GM23338 (cell line): ENCODE measurements around the gene R3HCC1L. TPM values are rescaled to one million over a fixed set of nuclear protein-coding genes. Genes with fewer than 3 reads are reported as not detected.

Experiments used
- ATAC-seq: fragments of 200-7000 bp; cut with Tn5 transposase; 3 replicates; pipeline ENCODE4 v1.9.1; 2020
- DNase-seq: peaks from one replicate; pipeline ENCODE4 v3.0.0-alpha.2; 2015; ENCODE audit warnings: low spot score
- H2AFZ ChIP-seq: fragments of 200-600 bp; sonication (generic); 2 replicates; pipeline ENCODE4 v1.8.0; 2016; ENCODE audit warnings: antibody characterized with exemption, mild to moderate bottlenecking, moderate library complexity
- H3F3A ChIP-seq: fragments of 200-600 bp; sonication (generic); replicated peaks from 2 replicates; pipeline ENCODE4 v1.8.0; 2017; ENCODE audit warnings: antibody characterized with exemption, mixed run types, low read depth
- H3K27ac ChIP-seq: fragments of 200-600 bp; sonication (generic); 2 replicates; pipeline ENCODE4 v1.6.1; 2016; ENCODE audit warnings: low read depth
- H3K27me3 ChIP-seq: fragments of 200-600 bp; sonication (generic); 2 replicates; pipeline ENCODE4 v1.8.0; 2016; ENCODE audit warnings: mild to moderate bottlenecking, mixed run types, moderate library complexity; ENCODE audit not compliant: insufficient read depth
- H3K36me3 ChIP-seq: fragments of 200-600 bp; sonication (generic); 2 replicates; pipeline ENCODE4 v1.8.0; 2016; ENCODE audit warnings: mild to moderate bottlenecking; ENCODE audit not compliant: insufficient read depth
- H3K4me1 ChIP-seq: fragments of 200-600 bp; sonication (generic); 2 replicates; pipeline ENCODE4 v1.8.0; 2016; ENCODE audit warnings: mild to moderate bottlenecking, moderate library complexity; ENCODE audit not compliant: insufficient read depth
- H3K4me2 ChIP-seq: fragments of 200-600 bp; sonication (generic); 2 replicates; pipeline ENCODE4 v1.7.1; 2017; ENCODE audit warnings: mixed run types
- H3K4me3 ChIP-seq: fragments of 200-600 bp; sonication (generic); 2 replicates; pipeline ENCODE4 v1.6.1; 2016; ENCODE audit warnings: mixed run types
- H3K79me2 ChIP-seq: fragments of 200-600 bp; sonication (generic); replicated peaks from 2 replicates; pipeline ENCODE4 v1.8.0; 2017; ENCODE audit warnings: mild to moderate bottlenecking; ENCODE audit not compliant: insufficient read depth
- H3K9me2 ChIP-seq: fragments of 200-600 bp; sonication (generic); 2 replicates; pipeline ENCODE4 v1.8.0; 2017; ENCODE audit not compliant: insufficient read depth
- H4K20me1 ChIP-seq: fragments of 200-600 bp; sonication (generic); replicated peaks from 2 replicates; pipeline ENCODE4 v1.8.0; 2017; ENCODE audit warnings: mild to moderate bottlenecking; ENCODE audit not compliant: insufficient read depth
- H3K27ac Mint-ChIP-seq: 2 replicates; pipeline ENCODE4 v1.8.0; 2020; ENCODE audit warnings: inconsistent platforms, mild to moderate bottlenecking, moderate library complexity, mixed read lengths
- H3K27me3 Mint-ChIP-seq: 3 replicates; pipeline ENCODE4 v1.8.0; 2022; ENCODE audit warnings: low read depth, mild to moderate bottlenecking, moderate library complexity, mixed read lengths, inconsistent platforms; ENCODE audit not compliant: insufficient read depth, poor library complexity
- H3K36me3 Mint-ChIP-seq: 3 replicates; pipeline ENCODE4 v1.8.0; 2021; ENCODE audit warnings: low read depth, mild to moderate bottlenecking, inconsistent platforms, moderate library complexity, mixed read lengths
- H3K4me1 Mint-ChIP-seq: 3 replicates; pipeline ENCODE4 v1.8.0; 2020; ENCODE audit warnings: mild to moderate bottlenecking, inconsistent platforms, mixed read lengths
- H3K4me3 Mint-ChIP-seq: 3 replicates; pipeline ENCODE4 v1.8.0; 2021; ENCODE audit warnings: moderate library complexity, mild to moderate bottlenecking, inconsistent platforms, mixed read lengths
- H3K9me3 Mint-ChIP-seq: 3 replicates; pipeline ENCODE4 v1.8.0; 2020; ENCODE audit warnings: moderate library complexity, mild to moderate bottlenecking, inconsistent platforms, mixed read lengths
- CREB1 ChIP-seq: fragments of 250-450 bp; sonication (Bioruptor Pico); IDR thresholded peaks from 2 replicates; pipeline ENCODE4 v1.5.0; 2020; ENCODE audit warnings: low read depth, mild to moderate bottlenecking, moderate library complexity
- EZH2 ChIP-seq: fragments of 200-600 bp; sonication (generic); IDR thresholded peaks from one replicate; pipeline ENCODE4 v1.8.0; 2017; ENCODE audit warnings: antibody characterized with exemption, mild to moderate bottlenecking, low read depth; ENCODE audit not compliant: unreplicated experiment
- EZH2phosphoT487 ChIP-seq: fragments of 200-600 bp; sonication (generic); IDR thresholded peaks from one replicate; pipeline ENCODE4 v1.8.1; 2018; ENCODE audit warnings: antibody characterized with exemption; ENCODE audit not compliant: unreplicated experiment
- JUNB ChIP-seq: IDR thresholded peaks from one replicate; pipeline ENCODE4 v1.6.1; 2016; ENCODE audit warnings: antibody characterized with exemption; ENCODE audit not compliant: unreplicated experiment
- POLR2AphosphoS5 ChIP-seq: IDR thresholded peaks from 2 replicates; pipeline ENCODE4 v1.6.1; 2016; ENCODE audit warnings: antibody characterized with exemption, low read depth
- STAT1 ChIP-seq: IDR thresholded peaks from one replicate; pipeline ENCODE4 v1.6.1; 2016; ENCODE audit warnings: antibody characterized with exemption; ENCODE audit not compliant: unreplicated experiment
- ZNF114 ChIP-seq: fragments of 250-450 bp; sonication (Bioruptor Pico); IDR thresholded peaks from 2 replicates; pipeline ENCODE4 v1.5.0; 2020; ENCODE audit warnings: mild to moderate bottlenecking, moderate library complexity
- ZNF331 ChIP-seq: fragments of 250-450 bp; sonication (Bioruptor Pico); IDR thresholded peaks from 2 replicates; pipeline ENCODE4 v1.5.0; 2020; ENCODE audit warnings: low read depth, mild to moderate bottlenecking, moderate library complexity
- polyA plus RNA-seq: library from polyadenylated mRNA; unstranded; fragments of >200 nt; fragmentation: Nextera tagmentation; extraction: Ambion mirVana; gene quantifications from 2 replicates; pipeline ENCODE4 v1.2.1, GENCODE V29; 2016
- total RNA-seq: library from RNA; depleted of rRNA; stranded (reverse); fragments of >200 nt; shearing (Covaris generic); gene quantifications from 2 replicates; pipeline ENCODE4 v1.2.3, GENCODE V29; 2014
- TF ChIP-seq, protein P1 (sequence below), 2 experiments: fragments of 200-600 bp in 1 of 2; sonication (generic) in 1 of 2; conservative IDR thresholded peaks; 2 replicates each; pipeline versions ENCODE4 v1.5.1 to v1.6.1; 2016 to 2017; ENCODE audit warnings: antibody characterized with exemption in 2 of 2, low read depth in 2 of 2, mild to moderate bottlenecking in 2 of 2, moderate library complexity in 1 of 2
- TF ChIP-seq, protein P2 (sequence below): fragments of 250-450 bp; sonication (Bioruptor Pico); IDR thresholded peaks from 2 replicates; pipeline ENCODE4 v1.5.0; 2020; ENCODE audit warnings: mild to moderate bottlenecking, moderate library complexity
- TF ChIP-seq, protein P3 (sequence below): IDR thresholded peaks from one replicate; pipeline ENCODE4 v1.6.1; 2018; ENCODE audit warnings: antibody characterized with exemption; ENCODE audit not compliant: unreplicated experiment

R3HCC1L gene
- total and polyA plus RNA-seq, 2 experiments from 2014 or later = 9.3 to 15.8 TPM

- Mint-ChIP-seq H3K27ac (no peak overlapping the region), H3K4me1 (peaks cover 8% of the 10 kb centered on the region; the same call in 2 of the 3 replicates), H3K36me3 (peaks cover 32% of the 10 kb centered on the region; the same call in 2 of the 3 replicates), H3K4me3 (no peak overlapping the region), H3K27me3 (no peaks in the 10 kb centered on the region), H3K9me3 (0 out of 3 replicates have a peak, but pooled peaks cover 5% of the 10 kb centered on the region)
- no peak overlapping the region for H3K27ac ChIP-seq
- no peak for TF ChIP-seq ZNF331 (CRISPR knock-in tag)
- TF ChIP-seq EZH2 = no peak
- TF ChIP-seq ZNF114 (CRISPR knock-in tag) = no peak
- no peak for TF ChIP-seq EZH2phosphoT487
- no peaks in the 10 kb centered on the region for H3K27me3 ChIP-seq
- H3K36me3 ChIP-seq = no peaks in the 10 kb centered on the region
- no peaks in the 10 kb centered on the region for H3F3A ChIP-seq
- no peaks in the 10 kb centered on the region for H3K9me2 ChIP-seq
- no peaks in the 10 kb centered on the region for H4K20me1 ChIP-seq
- DNase-seq (no peak), ATAC-seq (no peak)
- no peak overlapping the region for H3K4me2 ChIP-seq
- no peaks in the 10 kb centered on the region for H3K79me2 ChIP-seq
- H2AFZ ChIP-seq = no peak overlapping the region
- H3K4me3 ChIP-seq = no peak overlapping the region
- H3K4me1 ChIP-seq = no peaks in the 10 kb centered on the region
Observed at GRCh38 chr10:98193037-98193436, 58.6 kb downstream of the R3HCC1L start.

DNA sequence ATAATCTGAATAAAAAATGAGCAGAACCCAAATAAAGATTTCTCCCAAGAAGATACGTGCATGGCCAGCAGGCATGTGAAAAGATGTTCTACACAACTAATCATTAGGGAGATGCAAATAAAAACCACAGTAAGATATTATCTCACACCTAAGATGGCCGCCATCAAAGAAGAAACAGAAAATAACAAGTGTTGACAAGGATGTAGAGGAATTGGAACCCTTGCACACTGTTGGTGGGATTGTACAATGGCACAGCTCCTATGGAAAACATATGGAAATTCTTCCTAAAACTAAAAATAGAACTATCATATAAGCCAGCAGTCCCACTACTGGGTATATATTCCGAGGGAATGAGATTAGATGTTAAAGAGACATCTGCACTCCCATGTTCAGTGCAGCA, 60.2 kb downstream of the R3HCC1L start:
- Histone ChIP-seq H4K20me1 (no peaks in the 10 kb centered on the region; the same call in 1 of the 2 replicates), H3K27me3 (no peaks in the 10 kb centered on the region), H3K9me2 (no peaks in the 10 kb centered on the region), H2AFZ (no peak overlapping the region), H3K36me3 (no peaks in the 10 kb centered on the region), H3K4me1 (no peaks in the 10 kb centered on the region), H3F3A (no peaks in the 10 kb centered on the region), H3K79me2 (0 out of 2 replicates have a peak, but pooled peaks cover 2% of the 10 kb centered on the region), H3K4me2 (no peak overlapping the region), H3K4me3 (no peak overlapping the region), H3K27ac (no peak overlapping the region)
- no peak overlapping the region for H3K27ac Mint-ChIP-seq
- H3K4me1 Mint-ChIP-seq = peaks cover 8% of the 10 kb centered on the region; the same call in 2 of the 3 replicates
- 0 out of 3 replicates have a peak, but pooled peaks cover 5% of the 10 kb centered on the region for H3K9me3 Mint-ChIP-seq
- H3K36me3 Mint-ChIP-seq = peaks cover 32% of the 10 kb centered on the region; the same call in 2 of the 3 replicates
- no peak overlapping the region for H3K4me3 Mint-ChIP-seq
- no peaks in the 10 kb centered on the region for H3K27me3 Mint-ChIP-seq
- DNase-seq (no peak), ATAC-seq (no peak)
- no peak for TF ChIP-seq STAT1
- TF ChIP-seq, protein P1, sequence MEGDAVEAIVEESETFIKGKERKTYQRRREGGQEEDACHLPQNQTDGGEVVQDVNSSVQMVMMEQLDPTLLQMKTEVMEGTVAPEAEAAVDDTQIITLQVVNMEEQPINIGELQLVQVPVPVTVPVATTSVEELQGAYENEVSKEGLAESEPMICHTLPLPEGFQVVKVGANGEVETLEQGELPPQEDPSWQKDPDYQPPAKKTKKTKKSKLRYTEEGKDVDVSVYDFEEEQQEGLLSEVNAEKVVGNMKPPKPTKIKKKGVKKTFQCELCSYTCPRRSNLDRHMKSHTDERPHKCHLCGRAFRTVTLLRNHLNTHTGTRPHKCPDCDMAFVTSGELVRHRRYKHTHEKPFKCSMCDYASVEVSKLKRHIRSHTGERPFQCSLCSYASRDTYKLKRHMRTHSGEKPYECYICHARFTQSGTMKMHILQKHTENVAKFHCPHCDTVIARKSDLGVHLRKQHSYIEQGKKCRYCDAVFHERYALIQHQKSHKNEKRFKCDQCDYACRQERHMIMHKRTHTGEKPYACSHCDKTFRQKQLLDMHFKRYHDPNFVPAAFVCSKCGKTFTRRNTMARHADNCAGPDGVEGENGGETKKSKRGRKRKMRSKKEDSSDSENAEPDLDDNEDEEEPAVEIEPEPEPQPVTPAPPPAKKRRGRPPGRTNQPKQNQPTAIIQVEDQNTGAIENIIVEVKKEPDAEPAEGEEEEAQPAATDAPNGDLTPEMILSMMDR (conservative IDR thresholded peaks at IDR 0.05; ENCODE audit: low read depth in 2 of 2) = no peak
- no peak for TF ChIP-seq JUNB
- no peak for TF ChIP-seq ZNF331 (CRISPR knock-in tag)
- TF ChIP-seq, protein P2, sequence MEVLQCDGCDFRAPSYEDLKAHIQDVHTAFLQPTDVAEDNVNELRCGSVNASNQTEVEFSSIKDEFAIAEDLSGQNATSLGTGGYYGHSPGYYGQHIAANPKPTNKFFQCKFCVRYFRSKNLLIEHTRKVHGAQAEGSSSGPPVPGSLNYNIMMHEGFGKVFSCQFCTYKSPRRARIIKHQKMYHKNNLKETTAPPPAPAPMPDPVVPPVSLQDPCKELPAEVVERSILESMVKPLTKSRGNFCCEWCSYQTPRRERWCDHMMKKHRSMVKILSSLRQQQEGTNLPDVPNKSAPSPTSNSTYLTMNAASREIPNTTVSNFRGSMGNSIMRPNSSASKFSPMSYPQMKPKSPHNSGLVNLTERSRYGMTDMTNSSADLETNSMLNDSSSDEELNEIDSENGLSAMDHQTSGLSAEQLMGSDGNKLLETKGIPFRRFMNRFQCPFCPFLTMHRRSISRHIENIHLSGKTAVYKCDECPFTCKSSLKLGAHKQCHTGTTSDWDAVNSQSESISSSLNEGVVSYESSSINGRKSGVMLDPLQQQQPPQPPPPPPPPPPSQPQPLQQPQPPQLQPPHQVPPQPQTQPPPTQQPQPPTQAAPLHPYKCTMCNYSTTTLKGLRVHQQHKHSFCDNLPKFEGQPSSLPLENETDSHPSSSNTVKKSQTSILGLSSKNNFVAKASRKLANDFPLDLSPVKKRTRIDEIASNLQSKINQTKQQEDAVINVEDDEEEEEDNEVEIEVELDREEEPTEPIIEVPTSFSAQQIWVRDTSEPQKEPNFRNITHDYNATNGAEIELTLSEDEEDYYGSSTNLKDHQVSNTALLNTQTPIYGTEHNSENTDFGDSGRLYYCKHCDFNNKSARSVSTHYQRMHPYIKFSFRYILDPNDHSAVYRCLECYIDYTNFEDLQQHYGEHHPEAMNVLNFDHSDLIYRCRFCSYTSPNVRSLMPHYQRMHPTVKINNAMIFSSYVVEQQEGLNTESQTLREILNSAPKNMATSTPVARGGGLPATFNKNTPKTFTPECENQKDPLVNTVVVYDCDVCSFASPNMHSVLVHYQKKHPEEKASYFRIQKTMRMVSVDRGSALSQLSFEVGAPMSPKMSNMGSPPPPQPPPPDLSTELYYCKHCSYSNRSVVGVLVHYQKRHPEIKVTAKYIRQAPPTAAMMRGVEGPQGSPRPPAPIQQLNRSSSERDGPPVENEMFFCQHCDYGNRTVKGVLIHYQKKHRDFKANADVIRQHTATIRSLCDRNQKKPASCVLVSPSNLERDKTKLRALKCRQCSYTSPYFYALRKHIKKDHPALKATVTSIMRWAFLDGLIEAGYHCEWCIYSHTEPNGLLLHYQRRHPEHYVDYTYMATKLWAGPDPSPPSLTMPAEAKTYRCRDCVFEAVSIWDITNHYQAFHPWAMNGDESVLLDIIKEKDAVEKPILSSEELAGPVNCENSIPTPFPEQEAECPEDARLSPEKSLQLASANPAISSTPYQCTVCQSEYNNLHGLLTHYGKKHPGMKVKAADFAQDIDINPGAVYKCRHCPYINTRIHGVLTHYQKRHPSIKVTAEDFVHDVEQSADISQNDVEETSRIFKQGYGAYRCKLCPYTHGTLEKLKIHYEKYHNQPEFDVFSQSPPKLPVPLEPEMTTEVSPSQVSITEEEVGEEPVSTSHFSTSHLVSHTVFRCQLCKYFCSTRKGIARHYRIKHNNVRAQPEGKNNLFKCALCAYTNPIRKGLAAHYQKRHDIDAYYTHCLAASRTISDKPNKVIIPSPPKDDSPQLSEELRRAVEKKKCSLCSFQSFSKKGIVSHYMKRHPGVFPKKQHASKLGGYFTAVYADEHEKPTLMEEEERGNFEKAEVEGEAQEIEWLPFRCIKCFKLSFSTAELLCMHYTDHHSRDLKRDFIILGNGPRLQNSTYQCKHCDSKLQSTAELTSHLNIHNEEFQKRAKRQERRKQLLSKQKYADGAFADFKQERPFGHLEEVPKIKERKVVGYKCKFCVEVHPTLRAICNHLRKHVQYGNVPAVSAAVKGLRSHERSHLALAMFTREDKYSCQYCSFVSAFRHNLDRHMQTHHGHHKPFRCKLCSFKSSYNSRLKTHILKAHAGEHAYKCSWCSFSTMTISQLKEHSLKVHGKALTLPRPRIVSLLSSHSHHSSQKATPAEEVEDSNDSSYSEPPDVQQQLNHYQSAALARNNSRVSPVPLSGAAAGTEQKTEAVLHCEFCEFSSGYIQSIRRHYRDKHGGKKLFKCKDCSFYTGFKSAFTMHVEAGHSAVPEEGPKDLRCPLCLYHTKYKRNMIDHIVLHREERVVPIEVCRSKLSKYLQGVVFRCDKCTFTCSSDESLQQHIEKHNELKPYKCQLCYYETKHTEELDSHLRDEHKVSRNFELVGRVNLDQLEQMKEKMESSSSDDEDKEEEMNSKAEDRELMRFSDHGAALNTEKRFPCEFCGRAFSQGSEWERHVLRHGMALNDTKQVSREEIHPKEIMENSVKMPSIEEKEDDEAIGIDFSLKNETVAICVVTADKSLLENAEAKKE (CRISPR knock-in tag) = no peak
- TF ChIP-seq EZH2 = no peak
- no peak for TF ChIP-seq CREB1 (CRISPR knock-in tag)
- TF ChIP-seq, protein P3, sequence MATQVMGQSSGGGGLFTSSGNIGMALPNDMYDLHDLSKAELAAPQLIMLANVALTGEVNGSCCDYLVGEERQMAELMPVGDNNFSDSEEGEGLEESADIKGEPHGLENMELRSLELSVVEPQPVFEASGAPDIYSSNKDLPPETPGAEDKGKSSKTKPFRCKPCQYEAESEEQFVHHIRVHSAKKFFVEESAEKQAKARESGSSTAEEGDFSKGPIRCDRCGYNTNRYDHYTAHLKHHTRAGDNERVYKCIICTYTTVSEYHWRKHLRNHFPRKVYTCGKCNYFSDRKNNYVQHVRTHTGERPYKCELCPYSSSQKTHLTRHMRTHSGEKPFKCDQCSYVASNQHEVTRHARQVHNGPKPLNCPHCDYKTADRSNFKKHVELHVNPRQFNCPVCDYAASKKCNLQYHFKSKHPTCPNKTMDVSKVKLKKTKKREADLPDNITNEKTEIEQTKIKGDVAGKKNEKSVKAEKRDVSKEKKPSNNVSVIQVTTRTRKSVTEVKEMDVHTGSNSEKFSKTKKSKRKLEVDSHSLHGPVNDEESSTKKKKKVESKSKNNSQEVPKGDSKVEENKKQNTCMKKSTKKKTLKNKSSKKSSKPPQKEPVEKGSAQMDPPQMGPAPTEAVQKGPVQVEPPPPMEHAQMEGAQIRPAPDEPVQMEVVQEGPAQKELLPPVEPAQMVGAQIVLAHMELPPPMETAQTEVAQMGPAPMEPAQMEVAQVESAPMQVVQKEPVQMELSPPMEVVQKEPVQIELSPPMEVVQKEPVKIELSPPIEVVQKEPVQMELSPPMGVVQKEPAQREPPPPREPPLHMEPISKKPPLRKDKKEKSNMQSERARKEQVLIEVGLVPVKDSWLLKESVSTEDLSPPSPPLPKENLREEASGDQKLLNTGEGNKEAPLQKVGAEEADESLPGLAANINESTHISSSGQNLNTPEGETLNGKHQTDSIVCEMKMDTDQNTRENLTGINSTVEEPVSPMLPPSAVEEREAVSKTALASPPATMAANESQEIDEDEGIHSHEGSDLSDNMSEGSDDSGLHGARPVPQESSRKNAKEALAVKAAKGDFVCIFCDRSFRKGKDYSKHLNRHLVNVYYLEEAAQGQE = no peak
- TF ChIP-seq POLR2AphosphoS5 = no peak
- no peak for TF ChIP-seq EZH2phosphoT487
